ENCODE results near the gene HIC1.

- TF ChIP-seq CTCF (IDR thresholded peaks at IDR 0.05): no peak
- TF ChIP-seq POLR2AphosphoS5 (IDR thresholded peaks at IDR 0.05): no peak
- TF ChIP-seq POLR2A (IDR thresholded peaks at IDR 0.05): no peak
- no peak for TF ChIP-seq EP300 (IDR thresholded peaks at IDR 0.05)
Observed at GRCh38 chr17:2068519-2069051, 13.7 kb downstream of the HIC1 start.

Measured in suprapubic skin (tissue), 4 donors.